ENCODE measurements around the gene ZBED3. TPM values are rescaled to one million over a fixed set of nuclear protein-coding genes. Genes with fewer than 3 reads are reported as not detected.
A peak's percentile ranks its signal among the peaks of the same experiment; 100 is the strongest.
"Not testable (repeated sequence)": the region's sequence is repeated elsewhere in the genome, so short reads cannot be mapped to it uniquely, and the experiment has no call there.

Gene ZBED3
- total RNA-seq, 1 donor from 2014 or later, result 3.8 TPM

DNA sequence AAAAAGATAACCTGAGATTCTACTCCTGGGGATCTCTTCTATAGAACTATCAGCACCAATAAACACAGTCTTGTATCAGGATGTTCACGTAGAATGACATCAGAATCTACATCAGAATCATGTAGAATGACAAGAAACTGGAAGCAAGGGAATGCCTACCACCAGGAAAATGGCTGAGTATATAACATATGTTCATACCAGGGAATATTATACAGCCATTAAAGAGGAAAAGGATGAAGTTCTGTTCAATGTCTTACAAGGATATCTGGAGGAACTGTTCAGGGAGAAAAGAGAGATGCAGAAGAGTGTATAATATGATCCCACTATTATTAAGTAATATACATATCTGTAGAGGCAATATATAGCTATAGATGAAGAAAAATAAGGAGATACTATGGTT is 4.8 kb downstream of the ZBED3 start:
- intact Hi-C loops (cut with DNase I), result no loop called here
- no peak for DNase-seq
- no peak for ATAC-seq (ENCODE audit: poor library complexity)

DNA sequence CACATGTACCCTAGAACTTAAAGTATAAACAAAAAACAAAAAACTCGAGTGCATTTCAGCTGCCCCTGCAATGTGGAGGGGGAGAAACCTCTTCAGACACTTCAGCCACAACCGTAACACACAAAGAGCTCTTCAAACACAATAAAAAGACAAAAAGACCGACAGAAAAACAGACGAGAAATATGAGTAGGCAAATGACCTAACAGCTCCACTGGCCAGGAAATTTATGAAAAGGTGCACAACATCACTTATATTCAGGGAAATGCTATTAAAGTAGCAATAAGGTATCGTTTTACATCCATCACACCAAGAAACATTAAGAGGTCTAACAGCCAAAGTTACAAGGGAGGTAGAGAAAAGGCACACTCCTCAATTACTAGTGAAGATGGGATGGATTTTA is 6.2 kb downstream of the ZBED3 start:
- ATAC-seq (ENCODE audit: poor library complexity) (no peak), DNase-seq (no peak)
- intact Hi-C loops (cut with DNase I), result no loop called here

DNA sequence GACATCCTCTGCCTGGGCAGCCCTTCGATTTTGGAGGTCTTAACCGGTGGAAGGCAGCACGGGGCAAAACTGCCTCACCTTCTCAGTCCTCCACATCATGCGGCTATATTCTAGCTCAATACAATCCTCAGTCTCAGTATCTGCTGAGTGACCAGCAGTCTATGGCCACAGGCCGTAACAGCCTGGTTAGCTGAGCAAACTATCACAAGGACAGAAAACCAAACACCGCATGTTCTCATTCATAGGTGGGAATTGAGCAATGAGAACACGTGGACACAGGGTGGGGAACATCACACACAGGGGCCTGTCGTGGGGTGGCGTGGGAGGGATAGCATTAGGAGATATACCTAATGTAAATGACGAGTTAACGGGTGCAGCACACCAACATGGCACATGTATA is 6.6 kb downstream of the ZBED3 start:
- ATAC-seq (ENCODE audit: poor library complexity); intact Hi-C loops (cut with DNase I); DNase-seq: not testable (repeated sequence)

DNA sequence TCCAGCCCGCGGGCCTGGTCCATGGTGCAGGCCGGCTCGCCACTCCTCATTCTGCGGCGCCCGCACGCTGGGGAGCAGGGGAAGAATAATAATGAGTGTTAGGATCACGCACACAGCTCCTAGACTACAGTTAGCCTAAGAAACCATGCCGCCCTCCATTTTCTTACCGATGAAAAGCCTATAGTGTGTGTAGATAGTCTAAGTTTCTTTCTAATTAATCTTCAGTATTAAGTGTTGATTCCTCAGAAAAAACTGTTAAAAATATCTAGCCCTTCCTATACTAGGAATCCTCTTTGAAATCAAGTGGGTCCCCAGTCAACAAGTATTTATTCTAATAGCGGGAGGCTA is 9.3 kb downstream of the ZBED3 start:
- no peak for ATAC-seq (ENCODE audit: poor library complexity)
- intact Hi-C loops (cut with DNase I), result no loop called here

DNA sequence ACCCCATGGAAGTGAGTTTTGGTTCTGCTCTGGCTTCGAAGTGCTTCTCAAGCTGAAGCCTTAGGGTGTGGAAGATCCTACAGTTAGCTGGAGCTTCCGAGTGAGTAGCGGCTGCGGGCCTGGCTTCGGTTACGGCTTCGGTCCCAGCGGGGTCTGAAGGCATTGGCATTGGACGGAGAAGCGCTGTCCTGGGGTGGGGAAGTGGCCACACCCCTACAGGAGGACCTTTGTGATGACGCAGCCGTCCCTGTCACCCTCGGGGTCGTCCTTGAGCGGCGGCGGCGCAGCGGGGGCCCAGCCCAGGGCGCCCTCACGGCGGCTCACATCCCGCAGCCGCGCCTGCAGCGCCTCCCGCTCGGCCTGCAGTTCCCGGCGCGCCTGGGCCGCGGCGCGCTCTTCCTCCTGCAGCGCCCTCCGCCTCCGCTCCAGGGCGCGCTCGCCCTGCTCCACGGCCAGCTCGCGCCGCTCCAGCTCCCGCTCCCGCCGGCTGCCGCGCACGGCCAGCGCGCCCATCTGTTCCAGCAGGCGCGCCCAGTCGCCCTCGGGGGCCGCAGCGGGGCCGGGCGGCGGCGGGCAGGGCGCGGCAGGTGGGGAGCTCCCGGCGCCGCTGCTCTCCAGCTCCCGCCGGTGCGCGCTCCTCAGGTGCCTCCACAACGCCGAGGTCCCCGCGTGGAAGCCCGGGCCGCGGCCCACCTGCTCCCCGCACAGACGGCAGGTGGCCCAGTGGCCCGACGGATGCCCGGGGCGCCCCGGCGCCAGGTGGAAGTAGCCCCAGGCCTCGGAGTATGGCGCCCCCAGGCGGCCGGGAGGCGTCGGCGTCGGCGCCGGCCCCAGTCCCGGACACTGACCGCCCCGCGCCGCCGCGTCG is 9.9 kb downstream of the ZBED3 start:
- peak; percentile 90 for ATAC-seq (ENCODE audit: poor library complexity)
- peak; percentile 85 for DNase-seq
- intact Hi-C loops (cut with DNase I), result no loop called here

More for the DNA sequence above, 9.3 kb downstream of the ZBED3 start:
- no peak for DNase-seq

DNA sequence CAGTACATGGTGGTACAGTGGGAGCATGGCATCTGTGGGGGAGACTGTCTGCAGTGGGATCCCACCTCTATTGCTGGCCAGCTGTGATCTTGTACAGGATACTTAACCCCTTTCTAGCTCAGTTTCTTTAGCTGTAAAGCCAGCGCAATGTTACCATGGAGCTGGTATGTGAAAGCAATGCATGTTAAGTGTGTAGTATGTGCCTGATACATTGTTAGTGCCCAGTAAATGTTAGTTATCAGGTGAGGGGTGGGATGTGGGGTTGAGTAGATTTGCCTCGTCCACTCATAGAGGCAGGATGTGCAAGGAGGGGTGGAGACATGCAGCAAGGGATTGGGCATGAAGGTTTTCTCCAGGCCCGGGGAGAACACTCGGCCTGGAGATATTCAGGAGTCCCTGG is 12.3 kb downstream of the ZBED3 start:
- intact Hi-C loops (cut with DNase I), result no loop called here
- ATAC-seq (ENCODE audit: poor library complexity) (no peak), DNase-seq (no peak)

DNA sequence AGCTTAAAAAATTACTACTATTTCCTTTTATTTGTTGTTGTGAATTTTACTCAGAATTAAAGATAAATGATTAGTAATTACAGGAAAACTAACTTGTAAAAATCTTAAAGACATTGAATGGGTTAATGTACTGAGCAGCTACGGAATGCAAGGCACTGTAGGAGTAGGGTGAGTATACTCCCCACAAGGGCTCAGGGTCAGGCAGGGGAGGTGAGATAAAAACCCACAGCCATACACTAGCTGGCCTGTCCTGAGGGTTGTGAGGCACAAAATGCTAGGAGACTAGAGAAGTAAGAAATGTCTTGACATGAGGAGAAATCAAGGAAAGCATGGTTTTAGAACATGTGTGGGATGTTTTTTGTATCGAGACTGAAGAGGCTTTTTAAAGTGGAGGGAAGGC is 13.4 kb downstream of the ZBED3 start:
- DNase-seq (no peak), ATAC-seq (ENCODE audit: poor library complexity) (no peak)
- intact Hi-C loops (cut with DNase I), result no loop called here

DNA sequence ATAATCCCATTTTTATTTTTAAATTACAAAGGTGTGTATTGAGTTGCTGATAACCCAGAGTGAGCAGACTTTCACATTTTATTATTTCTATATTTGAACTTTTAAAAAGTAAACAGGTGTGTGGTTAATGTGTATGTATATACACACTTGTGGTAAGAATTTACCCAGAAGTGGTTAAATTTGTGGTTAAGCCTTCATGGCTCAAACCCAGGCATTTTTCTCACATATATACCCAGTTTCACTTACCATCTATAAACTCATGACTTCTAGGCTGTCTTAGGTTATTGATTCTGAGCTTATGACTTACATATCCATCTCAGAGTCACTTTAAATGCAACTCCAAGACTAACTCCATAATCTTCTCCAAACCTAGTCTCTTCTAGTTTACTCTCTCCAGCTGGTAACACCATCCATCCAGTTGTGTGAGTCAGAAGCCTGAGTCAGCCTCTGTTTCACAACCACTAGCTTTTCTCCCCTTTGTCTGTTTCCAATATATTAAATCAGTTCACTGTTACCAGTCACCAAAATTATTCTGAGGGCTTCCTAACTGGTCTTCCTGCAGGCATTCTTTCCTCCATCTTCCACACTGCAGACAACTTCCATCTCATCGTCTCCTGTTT is 20.2 kb downstream of the ZBED3 start:
- ATAC-seq (ENCODE audit: poor library complexity) (peak; percentile 49), DNase-seq (no peak)
- intact Hi-C loops (cut with DNase I), result no loop called here

DNA sequence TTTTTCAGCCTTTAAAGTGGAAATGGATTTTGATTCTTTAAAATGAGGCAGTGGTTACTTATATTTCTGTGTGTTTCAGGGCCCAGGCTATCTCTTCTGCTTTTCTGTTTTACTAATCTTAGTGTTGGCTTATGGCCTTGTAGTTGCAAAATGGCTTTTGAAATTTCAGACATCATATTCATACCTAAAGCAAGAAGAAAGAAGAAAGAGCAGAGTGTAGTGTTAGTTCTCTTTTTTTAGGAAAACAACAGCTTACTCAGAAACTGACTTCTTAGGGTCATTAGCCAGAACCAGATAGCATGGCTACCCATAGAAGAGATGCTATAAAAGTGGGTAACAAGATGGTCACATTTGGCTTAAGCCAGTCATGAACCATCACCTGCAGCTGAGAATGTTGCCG is 20.9 kb downstream of the ZBED3 start:
- ATAC-seq (ENCODE audit: poor library complexity) (no peak), DNase-seq (no peak)
- intact Hi-C loops (cut with DNase I), result no loop called here

DNA sequence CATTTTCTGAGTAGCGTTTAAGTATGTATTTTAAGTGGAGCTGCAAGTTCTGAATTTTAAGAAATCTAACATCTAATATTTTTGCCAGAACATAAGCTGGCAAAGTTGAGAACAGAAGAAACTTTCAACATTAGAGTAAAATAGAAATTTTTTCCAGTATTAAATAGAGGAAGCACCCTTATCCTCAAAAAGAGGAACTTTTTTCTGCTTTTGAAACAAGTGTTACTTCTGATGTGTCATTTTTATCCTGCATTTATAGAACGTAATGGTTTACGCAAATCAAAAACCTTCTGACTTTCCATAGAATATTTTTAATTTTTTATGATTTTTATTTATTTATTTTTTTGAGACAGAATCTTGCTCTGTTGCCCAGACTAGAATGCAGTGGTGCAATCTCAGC is 21.8 kb downstream of the ZBED3 start:
- ATAC-seq (ENCODE audit: poor library complexity) (no peak), DNase-seq (no peak)
- intact Hi-C loops (cut with DNase I), result no loop called here

DNA sequence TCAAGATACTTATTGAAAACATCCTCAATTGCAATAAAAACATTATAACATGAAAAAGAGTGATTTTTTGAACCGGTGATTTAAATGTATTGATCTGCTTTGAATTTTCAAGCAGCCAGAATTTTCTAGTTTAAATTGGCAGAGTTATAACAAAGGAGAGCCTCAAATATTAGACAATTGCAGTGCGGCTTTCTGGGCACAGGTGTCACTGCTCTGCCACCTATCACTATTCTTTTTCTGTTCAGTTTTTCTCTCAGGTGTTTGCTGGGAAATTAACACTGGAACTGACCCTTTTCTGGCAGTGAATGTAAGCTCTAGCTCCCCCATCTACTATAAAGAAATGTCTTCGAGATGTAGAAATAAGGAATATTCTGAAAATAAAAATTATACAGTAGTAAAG is 23.0 kb downstream of the ZBED3 start:
- intact Hi-C loops (cut with DNase I), result no loop called here
- DNase-seq, result no peak
- no peak for ATAC-seq (ENCODE audit: poor library complexity)

DNA sequence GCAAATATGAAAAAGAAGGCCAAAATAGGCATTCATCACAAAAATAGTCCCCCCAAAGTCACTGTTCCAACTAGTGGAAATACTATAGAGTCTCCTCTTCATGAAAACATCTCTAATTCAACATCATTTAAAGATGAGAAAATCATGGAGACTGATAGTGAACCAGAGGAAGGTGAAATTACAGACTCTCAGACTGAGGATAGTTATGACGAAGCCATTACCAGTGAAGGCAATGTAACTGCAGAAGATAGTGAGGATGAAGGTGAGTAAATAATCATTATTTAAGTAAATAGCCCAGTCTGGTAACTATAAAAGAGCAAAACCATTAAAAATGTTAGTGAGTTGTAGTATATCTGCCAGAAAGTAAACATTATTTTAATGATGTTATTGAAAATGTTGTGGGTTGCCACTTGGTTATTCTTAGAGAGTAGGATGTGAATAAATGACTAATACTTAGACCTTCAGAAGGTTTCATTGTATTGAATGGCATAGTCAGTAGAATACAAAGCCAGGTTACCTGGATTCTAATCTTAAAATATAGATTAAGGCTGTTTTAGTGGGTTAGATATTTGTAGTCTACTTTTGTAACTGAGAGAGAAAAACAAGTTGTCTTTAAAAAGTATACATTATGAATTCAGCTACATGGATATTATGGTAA is 40.5 kb downstream of the ZBED3 start:
- ATAC-seq (ENCODE audit: poor library complexity) (no peak), DNase-seq (no peak)
- intact Hi-C loops (cut with DNase I), result no loop called here

DNA sequence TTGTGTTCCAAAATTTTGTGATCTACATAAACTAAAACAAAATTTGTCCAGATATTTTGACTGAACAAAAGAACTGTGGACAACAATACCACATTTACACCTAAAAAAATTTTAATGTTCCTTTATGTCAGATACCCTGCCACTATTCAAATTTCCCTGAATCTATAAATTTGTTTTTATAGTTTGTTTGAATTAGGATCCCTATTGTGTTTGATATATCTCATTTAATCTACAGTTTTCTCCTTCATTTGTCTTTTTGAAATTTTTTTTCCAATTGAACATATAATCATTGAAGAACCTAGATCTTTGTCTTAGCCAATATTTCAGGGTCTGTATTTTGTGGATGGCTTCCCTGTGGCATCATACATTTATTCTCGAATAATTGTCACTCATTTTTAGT is 51.1 kb downstream of the ZBED3 start:
- DNase-seq (no peak), ATAC-seq (ENCODE audit: poor library complexity) (no peak)
- intact Hi-C loops (cut with DNase I), result no loop called here

DNA sequence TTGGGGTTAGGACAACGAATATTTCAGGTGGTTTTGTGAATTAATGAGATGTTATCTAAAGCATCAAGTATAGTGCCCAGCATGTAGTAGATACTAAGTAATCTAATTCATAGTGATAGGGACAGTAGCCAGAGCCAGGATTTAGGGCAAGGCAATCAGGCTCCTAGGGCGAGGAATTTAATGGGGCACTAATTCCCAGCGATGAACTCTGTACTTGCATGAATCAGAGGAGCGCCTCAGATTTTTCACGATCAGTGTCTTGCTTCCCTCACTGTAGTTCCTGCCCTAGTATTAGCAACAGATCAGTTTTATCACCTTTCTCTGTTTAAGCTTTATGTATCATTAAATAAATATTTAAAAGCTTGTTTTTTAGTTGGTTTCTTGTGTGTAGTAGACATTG is 53.7 kb downstream of the ZBED3 start:
- ATAC-seq (ENCODE audit: poor library complexity), result no peak
- no peak for DNase-seq
- intact Hi-C loops (cut with DNase I), result no loop called here

DNA sequence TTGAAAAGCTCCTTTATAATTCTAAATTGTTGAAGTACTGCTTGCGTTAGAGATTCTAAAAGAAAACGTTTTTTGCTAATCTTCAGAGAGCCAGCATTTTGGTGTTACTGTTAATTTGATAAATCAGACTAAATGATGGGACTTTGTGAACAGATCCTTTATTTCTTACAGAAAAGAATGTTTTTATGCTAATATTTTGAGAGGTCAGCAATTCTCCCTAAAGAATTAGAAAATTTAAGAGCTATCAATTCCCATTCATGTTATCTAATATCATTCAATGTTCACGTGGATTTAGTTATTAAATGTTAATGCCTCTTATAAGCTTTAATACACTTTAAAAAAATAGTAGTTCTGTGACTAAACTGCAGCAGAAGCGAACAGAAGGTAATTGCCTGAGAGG is 54.5 kb downstream of the ZBED3 start:
- no peak for ATAC-seq (ENCODE audit: poor library complexity)
- no peak for DNase-seq
- intact Hi-C loops (cut with DNase I), result no loop called here

DNA sequence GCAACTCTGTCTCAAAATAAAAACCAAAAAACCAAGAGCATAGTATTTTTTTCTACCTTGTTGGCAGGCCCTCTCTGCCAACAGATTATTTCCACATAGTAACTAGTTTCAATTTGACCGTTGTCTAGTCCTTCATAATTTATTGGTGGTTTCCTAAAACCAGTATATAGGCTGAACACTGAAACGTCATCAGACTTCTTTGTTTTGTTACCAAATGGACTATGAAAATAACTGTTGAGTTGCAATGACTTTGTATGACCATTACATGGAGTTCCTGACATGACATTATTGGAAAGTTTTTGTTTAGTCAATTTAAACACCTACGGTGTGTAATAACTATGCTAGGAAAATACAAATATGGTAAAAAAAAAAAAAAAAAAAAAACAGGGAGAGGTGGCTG is 55.2 kb downstream of the ZBED3 start:
- intact Hi-C loops (cut with DNase I), result no loop called here

DNA sequence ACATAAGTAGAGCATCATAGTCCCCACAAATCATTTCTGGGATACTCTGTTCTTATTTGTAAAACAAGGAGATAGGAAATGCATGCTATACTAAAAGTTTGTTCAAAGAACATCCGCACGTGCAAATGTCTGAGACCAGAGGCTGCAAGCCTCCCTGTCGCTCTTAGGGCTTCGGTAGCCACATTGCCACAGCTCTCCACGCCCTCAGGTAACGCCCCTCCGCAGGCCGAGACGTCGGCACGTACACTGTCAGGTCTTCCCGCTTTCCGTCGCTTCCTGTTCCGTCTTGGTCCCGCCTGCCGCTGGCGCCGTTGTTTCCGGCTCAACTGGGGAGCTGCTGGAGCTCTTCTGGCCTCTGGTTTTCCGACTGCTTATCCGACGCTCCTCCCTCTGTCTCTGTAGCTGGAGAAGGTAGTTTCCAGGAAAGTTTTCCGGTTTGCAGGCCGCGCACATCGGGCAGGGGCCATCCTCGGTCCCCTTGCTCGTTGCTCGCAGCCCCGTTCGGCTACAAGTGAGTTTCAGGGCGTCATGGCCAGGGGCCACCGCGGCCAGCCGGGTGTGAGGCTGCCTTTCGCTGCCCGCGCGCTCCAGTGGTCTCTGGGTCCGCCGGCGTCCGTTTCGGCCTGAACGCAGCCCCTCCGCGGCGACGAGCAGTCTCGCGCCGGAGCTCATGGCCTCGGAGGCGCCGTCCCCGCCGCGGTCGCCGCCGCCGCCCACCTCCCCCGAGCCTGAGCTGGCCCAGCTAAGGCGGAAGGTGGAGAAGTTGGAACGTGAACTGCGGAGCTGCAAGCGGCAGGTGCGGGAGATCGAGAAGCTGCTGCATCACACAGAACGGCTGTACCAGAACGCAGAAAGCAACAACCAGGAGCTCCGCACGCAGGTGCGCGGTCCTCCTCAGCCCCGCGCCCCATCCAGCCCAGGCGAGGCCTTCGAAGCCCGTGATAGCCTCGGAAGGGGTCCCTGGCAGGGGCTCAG is 56.7 kb downstream of the ZBED3 start, which contains the start of gene AGGF1:
AGGF1 (plus strand) TSS at position 308 of the 975 bp plus-strand sequence; CDS start at position 671, 363 bp downstream.
- intact Hi-C loops (cut with DNase I), result no loop called here
- DNase-seq (peak; percentile 96), ATAC-seq (ENCODE audit: poor library complexity) (peak; percentile 100)

More for the DNA sequence above, 55.2 kb downstream of the ZBED3 start:
- ATAC-seq (ENCODE audit: poor library complexity) (no peak), DNase-seq (no peak)

DNA sequence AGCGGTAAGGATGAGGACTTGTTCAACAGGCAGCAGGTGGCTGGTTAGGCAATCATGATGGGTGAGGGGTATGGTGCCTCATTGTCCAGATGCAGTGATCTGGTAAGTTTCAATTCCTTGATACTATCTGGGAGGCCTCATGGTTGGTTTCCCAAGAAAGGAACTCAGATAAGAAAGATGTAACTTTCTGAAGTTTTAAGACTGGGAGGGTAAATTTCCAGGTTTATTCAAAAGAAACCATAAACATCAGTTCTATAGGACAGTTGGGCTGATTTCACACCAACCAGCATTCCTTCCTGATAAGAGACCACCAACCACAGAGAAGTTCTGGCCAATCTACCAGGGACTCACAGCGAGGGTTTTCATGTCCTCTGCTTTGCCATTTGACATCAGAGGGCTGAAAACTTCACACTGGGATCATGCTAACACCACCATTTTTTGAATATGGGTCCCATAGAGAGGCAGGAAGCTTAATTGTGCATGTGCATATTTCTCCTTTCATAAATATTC is 57.7 kb downstream of the ZBED3 start:
- DNase-seq (no peak), ATAC-seq (ENCODE audit: poor library complexity) (no peak)
- intact Hi-C loops (cut with DNase I), result no loop called here
